SHP77 (cell line): ENCODE results near the gene TVP23B.
"Not testable (repeated sequence)": the region's sequence is repeated elsewhere in the genome, so short reads cannot be mapped to it uniquely, and the experiment has no call there.

Experiments
- DNase-seq, 2 experiments: peaks; one replicate each; lab custom pipeline; 2025; lab: John Stamatoyannopoulos, UW

The TVP23B gene

DNA sequence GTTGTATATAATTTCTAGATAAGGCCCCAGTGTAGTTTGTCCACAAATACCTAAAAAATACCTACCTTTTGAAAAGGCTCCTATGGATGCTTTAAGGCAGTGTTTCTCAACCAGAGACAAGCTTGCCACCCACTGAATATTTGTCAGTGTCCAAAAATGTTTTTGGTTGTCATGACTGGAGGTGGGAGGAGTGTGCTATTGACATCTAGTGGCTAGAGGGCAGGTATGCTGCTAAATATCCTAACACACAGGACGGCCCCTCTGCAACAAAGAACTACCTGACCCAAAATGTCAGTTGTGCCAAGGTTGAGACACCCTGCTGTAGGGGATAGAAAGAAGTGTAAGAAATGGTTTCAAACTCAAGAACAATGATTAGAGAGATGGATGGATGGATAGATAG is 10.4 kb downstream of the TVP23B start:
- DNase-seq: not testable (repeated sequence)

DNA sequence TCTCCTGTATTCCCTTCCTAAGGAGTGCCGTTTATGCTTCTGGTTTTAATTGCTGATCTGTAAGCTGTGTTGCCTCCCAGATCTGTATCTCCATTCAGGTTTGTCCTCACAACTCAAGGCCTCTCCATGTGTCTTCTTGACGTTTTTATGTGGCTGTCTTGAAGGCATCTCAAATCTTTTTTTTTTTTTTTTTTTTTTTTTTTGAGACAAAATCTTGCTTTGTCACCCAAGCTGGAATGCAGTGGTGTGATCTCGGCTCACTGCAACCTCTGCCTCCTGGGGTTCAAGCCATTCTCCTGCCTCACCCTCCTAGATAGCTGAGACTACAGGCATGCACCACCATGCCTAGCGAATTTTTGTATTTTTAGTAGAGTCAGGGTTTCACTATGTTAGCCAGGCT is 13.9 kb downstream of the TVP23B start:
- not testable (repeated sequence) for DNase-seq

DNA sequence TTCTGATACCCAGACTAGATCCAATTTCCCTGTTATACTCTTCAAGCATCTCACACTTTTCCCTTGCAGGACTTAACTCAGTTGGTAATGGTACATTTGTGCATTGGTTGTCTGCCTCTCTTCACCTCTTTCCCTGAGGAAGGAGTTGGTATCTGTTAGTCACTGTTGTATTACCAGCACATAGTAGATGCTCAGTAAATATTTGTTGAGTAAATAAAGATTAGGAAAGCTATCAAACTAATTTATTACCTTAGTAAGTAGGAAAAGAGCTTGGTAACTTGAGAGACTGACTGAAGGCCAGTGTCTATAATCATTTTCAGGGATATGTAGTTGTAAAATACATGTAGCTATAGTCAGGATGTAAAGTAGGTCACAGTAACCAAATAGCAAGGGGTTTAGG is 15.9 kb downstream of the TVP23B start:
- not testable (repeated sequence) for DNase-seq

DNA sequence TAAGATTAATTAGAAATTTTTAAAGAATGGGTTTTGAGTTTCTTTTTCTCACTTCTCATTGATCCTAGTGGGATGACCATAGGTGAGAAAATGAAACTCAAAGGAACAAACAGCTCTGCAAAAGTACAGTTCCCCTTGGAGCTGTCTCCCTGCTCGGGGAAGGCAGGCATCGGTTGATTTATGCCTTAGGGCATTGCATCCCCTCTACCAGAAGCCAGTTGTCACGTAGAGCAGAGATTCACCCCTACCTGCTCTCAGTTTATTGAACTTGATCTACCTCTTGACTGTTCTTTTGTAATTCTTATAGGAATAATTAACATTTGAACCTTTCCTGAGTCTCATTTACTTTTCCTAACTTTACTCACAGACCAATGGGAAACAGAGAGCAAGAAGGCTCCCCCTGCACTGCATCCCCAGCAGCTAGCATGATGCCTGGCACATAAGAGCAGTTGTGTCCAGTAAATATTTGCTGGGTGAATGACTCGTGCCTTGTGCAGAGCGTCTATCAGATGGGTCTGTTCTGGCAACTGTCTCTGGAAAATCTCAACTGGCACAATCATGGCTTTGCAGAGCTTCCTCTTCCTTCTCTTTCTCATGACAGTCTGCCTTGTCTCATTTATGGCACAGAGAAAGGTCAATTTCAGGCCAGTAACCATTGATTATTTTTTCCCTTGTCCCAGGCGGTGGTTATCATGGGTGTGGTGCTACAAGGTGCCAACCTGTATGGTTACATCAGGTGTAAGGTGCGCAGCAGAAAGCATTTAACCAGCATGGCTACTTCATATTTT is 22.7 kb downstream of the TVP23B start:
- DNase-seq: not testable (repeated sequence)

DNA sequence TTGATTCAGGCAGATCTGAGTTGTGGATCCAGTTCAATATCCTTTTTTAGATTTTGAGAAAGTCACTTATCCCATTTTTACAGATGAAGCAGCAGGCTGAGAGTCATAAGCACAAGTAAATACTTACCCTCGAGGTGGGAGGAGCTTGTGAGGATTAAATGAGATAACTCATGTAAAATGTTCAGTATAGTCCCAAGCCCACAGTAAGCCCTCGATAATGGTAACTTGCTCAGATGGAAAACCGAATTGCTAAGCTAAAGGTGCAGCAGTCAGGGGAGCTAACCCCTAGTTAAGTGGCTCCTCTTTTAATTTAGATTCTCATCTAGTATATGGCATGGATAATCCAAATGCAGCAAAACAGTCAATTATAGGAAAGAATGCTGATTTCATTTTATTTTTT is 34.9 kb downstream of the TVP23B start:
- peak in 1 of 2 experiments; percentile 3 for DNase-seq

DNA sequence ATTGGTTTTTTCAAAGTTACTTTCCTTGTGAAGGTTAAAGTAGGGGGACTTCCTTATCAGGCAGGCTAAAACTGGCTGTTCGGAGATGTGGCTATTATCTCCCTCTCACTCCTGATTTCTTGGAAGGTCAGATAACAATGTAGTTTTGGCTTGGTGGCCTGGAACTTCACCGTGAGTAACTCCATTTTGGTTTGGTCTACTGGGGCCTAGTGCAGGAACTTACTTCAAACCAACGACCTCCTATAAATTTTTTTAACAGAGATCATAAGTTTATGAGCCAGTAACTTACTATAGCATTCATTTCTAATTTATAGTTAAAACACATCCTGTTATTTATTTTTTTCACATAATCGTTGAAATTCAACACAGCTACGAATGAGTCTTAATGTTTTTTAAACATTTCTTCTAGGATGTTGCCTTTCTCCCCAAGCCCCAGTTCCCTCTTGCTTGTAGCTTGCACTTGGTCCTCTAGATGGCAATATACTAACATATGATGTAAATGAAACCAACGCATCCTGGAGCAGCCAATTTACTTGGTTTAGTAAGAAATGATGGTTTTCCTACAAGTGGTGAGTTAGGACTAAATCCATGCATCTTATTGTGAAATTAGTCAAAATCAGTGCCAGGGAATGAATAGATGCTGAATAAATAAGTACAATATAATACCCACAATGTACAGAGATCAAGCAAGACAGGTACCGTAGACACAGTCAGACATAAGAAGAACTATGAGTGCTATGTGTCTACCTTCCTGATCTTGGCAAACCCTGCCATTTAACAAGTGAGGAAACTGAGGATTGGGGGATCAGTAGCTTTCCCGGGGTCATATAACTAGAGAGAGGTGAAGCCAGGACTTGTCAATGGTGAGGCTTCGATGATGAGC is 35.7 kb downstream of the TVP23B start:
- peak; percentile 74 to 87 for DNase-seq

DNA sequence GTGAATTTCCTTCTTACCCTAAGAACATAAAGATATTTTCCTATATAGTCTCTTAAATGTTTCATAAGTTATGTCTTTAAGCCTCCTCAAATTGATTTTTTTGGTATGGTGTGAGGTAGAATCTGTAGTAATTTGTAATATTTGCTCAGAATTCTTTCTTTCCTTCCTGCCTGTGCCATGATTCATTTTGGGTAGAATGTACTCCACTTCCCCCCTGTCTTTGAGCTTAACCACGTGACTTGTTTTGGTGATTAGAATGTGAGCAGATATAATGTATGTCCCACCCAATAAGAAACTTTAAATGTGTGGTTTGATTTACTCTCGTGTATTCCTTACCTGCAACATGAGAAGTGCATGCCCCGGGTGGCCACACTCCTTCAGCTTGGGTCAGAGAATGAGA is 40.4 kb downstream of the TVP23B start:
- not testable (repeated sequence) for DNase-seq

DNA sequence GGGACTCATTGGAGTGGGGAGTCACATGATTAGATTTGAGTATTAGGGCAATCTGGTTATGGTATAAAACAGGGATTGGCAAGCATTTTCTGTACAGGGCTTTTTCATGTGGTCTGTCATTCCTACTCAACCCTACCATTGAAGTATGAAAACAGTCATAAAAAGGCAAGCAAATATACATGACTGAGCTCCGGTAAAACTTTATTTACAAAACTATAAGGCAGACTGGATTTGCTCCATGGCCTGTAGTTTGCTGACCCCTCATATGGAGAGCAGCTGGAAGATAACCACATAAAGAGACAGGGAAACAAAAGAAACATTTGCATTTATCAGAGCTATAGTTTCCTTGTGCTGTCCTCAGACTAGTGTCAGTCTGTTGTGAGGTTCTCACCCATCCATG is 46.6 kb downstream of the TVP23B start:
- DNase-seq: not testable (repeated sequence)

DNA sequence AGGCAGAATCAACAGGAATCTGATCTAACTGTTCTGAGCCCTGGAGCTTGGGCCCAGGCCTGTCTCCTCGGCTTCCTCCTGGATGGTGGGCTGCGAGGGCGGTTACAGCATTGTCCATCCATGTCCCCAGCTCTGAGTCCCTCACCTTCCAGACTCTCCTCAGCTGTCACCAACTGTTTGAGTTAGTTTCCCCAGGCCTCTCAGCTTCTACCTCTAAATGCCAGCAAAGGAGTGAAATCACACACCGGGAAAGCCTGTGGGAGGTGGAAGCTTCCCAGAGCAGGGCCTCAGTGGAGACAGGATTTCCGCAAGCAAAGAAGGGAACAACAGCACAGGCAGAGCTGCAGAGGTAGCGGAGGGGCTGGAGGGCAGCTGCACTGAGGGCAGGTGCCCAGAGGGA is 67.5 kb downstream of the TVP23B start:
- peak; percentile 17 to 65 for DNase-seq

DNA sequence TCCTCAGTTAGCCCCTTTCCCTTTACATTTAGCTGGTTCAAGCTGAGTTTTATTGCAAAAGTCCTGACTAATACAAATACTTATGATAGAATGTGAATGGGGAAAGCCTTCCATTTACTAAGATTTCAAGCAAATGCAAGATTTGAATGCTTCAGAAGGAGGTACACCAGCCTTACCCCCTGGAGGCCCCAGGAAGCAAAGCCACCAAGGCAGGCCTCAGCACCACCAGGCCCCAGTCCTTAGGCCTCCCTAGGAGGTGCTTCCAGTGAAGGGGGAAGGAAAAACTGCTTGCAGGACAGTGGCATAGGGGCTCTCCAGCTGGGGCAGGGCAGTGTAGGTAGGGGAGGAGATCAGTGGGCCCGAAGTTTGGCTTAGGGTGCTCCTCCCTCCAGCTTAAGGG is 69.7 kb downstream of the TVP23B start:
- no peak for DNase-seq

DNA sequence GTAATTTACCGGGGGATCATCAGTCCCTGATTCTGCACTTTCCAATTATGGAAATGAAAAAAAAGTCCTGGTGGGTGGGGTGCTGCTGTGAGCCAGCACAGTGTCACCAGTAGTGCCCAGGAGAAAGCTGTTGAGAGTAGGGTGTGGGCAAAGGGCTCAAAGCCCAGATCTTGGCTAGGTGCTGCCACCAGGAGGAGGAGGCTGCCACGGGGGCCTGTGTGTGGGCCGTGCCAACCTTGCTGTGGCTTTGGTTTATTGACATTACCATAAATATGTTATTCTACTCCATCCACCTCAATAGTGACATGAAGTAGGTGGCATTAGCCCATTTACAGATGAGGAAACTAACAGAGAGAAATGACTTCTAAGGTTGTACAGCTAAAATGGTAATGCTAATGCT is 70.2 kb downstream of the TVP23B start:
- DNase-seq: no peak

DNA sequence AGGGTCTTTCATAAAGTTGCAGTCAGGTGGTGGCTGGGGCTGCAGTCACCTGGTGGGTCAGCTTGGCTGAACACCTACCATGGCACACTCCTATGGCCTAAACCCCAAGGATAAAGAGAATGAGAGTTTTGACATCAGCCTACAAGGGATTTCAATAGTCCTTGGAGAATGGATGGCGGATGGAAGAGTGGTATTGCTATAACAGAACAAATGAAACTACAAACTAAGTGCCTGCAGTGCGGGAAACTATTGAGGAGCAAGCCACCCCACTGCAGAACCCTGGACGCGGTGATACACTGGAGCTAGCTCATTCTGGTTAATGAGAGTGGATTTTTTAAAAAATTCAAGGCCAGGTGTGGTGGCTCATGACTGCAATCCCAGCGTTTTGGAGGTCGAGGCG is 74.0 kb downstream of the TVP23B start:
- no peak for DNase-seq

DNA sequence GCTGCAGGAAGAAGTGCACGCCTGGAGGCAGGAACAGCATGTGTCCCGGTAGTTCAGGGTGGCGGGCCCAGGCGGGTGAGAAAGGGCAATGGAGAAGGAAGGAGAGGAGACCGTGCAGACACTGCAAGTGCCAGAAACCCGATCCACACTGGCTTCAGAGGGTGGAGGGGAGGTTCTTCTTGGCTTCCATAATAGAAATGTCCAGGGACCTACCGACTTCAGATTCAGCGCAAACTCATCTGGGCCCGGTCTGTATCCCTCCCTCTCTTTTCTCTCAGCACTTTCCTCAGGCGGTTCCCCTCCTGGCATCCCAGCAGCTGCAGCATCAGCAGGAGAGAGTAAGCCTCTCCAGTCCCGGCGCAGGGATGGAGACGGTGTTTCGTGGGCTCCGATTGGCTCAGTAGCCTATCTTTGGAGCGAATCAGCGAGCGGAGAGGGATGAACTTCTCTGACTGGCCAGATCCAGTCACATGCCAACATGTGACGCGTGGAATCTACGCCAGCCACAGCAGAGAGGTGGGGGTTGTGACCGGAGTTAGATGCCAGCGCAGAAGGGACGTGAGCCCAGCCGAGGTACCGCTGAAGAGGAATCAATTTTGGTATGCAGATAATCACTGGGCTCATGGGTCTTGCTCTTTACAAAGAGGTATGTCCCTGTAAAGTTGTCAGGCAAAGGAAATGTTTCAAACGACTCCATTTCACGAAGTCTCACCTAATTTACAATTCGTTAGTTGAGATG is 75.0 kb downstream of the TVP23B start:
- DNase-seq: peak; percentile 100
